ENCODE results near the gene PORCN.

PORCN gene

GRCh38 chrX:48513670-48514069 lies 4.9 kb downstream of the PORCN start:
- H2AFZ ChIP-seq (ENCODE audit: low read depth), result no peak overlapping the region
- H3K4me2 ChIP-seq, result no peak overlapping the region
- H3K79me2 ChIP-seq (ENCODE audit: insufficient read depth, low read depth), result no peaks in the 10 kb centered on the region
- H3K9ac ChIP-seq, result no peak overlapping the region
- H3K27ac ChIP-seq, result no peak overlapping the region
- H3K36me3 ChIP-seq (ENCODE audit: insufficient read depth), result no peaks in the 10 kb centered on the region
- TF ChIP-seq CTCF (conservative IDR thresholded peaks at IDR 0.05; ENCODE audit: low read depth, low read length), result no peak
- H3K4me1 ChIP-seq (ENCODE audit: low read depth, poor library complexity, severe bottlenecking), result no peaks in the 10 kb centered on the region
- H3K27me3 ChIP-seq (ENCODE audit: insufficient read depth, low read depth), result no peaks in the 10 kb centered on the region
- H4K20me1 ChIP-seq (ENCODE audit: insufficient read depth), result no peaks in the 10 kb centered on the region
- H3K4me3 ChIP-seq (IDR thresholded peaks at IDR 0.05; ENCODE audit: insufficient read depth, low read depth, low read length), result no peak overlapping the region

- Histone ChIP-seq H3K4me1 (ENCODE audit: low read depth, poor library complexity, severe bottlenecking) (no peaks in the 10 kb centered on the region), H3K27me3 (ENCODE audit: insufficient read depth, low read depth) (no peaks in the 10 kb centered on the region), H2AFZ (ENCODE audit: low read depth) (no peak overlapping the region), H3K4me2 (no peak overlapping the region), H3K36me3 (ENCODE audit: insufficient read depth) (no peaks in the 10 kb centered on the region), H3K9ac (no peak overlapping the region), H4K20me1 (ENCODE audit: insufficient read depth) (no peaks in the 10 kb centered on the region), H3K4me3 (IDR thresholded peaks at IDR 0.05; ENCODE audit: insufficient read depth, low read depth, low read length) (no peak overlapping the region), H3K79me2 (ENCODE audit: insufficient read depth, low read depth) (no peaks in the 10 kb centered on the region), H3K27ac (no peak overlapping the region)
- no peak for TF ChIP-seq CTCF (conservative IDR thresholded peaks at IDR 0.05; ENCODE audit: low read depth, low read length)
These were observed 5.5 kb downstream of the PORCN start for GRCh38 chrX:48514126-48514806.

- Histone ChIP-seq H2AFZ (ENCODE audit: low read depth) (no peak overlapping the region), H3K79me2 (ENCODE audit: insufficient read depth, low read depth) (no peaks in the 10 kb centered on the region), H3K4me2 (no peak overlapping the region), H3K4me1 (ENCODE audit: low read depth, poor library complexity, severe bottlenecking) (no peaks in the 10 kb centered on the region), H3K4me3 (IDR thresholded peaks at IDR 0.05; ENCODE audit: insufficient read depth, low read depth, low read length) (no peak overlapping the region), H3K9ac (no peak overlapping the region), H4K20me1 (ENCODE audit: insufficient read depth) (no peaks in the 10 kb centered on the region), H3K36me3 (ENCODE audit: insufficient read depth) (no peaks in the 10 kb centered on the region), H3K27ac (no peak overlapping the region), H3K27me3 (ENCODE audit: insufficient read depth, low read depth) (no peaks in the 10 kb centered on the region)
- no peak for TF ChIP-seq CTCF (conservative IDR thresholded peaks at IDR 0.05; ENCODE audit: low read depth, low read length)
These were observed 6.2 kb downstream of the PORCN start for GRCh38 chrX:48514868-48515460.

- Histone ChIP-seq H3K27ac (no peak overlapping the region), H3K36me3 (ENCODE audit: insufficient read depth) (no peaks in the 10 kb centered on the region), H3K9ac (no peak overlapping the region), H3K79me2 (ENCODE audit: insufficient read depth, low read depth) (no peaks in the 10 kb centered on the region), H3K27me3 (ENCODE audit: insufficient read depth, low read depth) (no peaks in the 10 kb centered on the region), H2AFZ (ENCODE audit: low read depth) (no peak overlapping the region), H3K4me2 (no peak overlapping the region), H3K4me1 (ENCODE audit: low read depth, poor library complexity, severe bottlenecking) (peaks cover 5% of the 10 kb centered on the region), H3K4me3 (IDR thresholded peaks at IDR 0.05; ENCODE audit: insufficient read depth, low read depth, low read length) (no peak overlapping the region), H4K20me1 (ENCODE audit: insufficient read depth) (no peaks in the 10 kb centered on the region)
- TF ChIP-seq CTCF (conservative IDR thresholded peaks at IDR 0.05; ENCODE audit: low read depth, low read length), result no peak
These were observed 7.0 kb downstream of the PORCN start for GRCh38 chrX:48515842-48516241.

All from KMS-11 (cell line).